ENCODE data around the gene FCHSD1.

GRCh38 chr5:141657937-141658545 is 6.8 kb upstream of the FCHSD1 start:
- TF ChIP-seq CTCF (conservative IDR thresholded peaks at IDR 0.05 in 1 of 2, IDR thresholded peaks at IDR 0.05 in 1 of 2; ENCODE audit: extremely low read depth in 1 of 2, insufficient read depth in 1 of 2, low read depth in 1 of 2, low read length in 2 of 2) (no peak), EZH2 (IDR thresholded peaks at IDR 0.05; ENCODE audit: borderline replicate concordance, low read length) (no peak)

Data from mammary epithelial cell (primary cell).